GM19372 (cell line): Measurements from ENCODE around the gene FSD1L.
"Not testable (repeated sequence)": the region's sequence is repeated elsewhere in the genome, so short reads cannot be mapped to it uniquely, and the experiment has no call there.

Source experiments
- ATAC-seq: cut with Tn5 transposase; IDR thresholded peaks from one replicate; pipeline ENCODE4 v1.9.1; 2021; ENCODE audit warnings: mild to moderate bottlenecking, low read depth, moderate library complexity; ENCODE audit not compliant: unreplicated experiment

Gene FSD1L

DNA sequence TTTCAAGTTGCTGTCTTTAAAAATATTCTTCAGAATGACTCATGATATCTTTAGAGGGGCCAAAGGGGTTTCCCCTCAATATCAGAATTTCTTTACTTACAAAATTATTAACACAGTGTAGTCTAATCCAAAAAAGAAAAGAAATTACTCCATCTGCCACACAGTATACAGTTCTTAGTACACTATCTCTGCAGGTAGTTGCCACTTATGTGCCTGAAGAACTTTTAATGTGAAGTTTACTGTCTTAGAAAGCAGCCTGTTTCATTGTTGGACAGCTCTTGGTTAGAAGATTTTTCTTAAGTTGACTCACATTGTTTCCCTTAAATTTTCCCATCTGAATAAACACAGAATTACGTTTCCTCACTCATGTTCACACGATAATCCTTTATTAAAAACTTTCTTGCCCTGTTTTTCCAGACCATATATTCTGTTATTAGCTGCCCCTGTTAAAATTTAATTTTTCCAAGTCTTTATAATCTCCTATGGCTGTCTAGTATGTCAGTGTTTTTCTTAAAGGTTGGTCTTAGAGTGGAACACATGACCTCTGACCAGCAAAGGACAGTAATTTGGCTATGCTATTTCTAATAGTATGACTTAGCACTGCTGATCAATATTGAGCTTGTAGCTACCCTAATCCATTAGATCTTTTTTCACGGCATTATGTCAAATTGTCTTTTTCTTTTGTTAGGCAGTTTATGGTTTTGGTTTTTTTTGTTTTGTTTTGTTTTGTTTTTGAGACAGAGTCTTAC is 88.3 kb downstream of the FSD1L start:
- peak; percentile 66 for ATAC-seq

DNA sequence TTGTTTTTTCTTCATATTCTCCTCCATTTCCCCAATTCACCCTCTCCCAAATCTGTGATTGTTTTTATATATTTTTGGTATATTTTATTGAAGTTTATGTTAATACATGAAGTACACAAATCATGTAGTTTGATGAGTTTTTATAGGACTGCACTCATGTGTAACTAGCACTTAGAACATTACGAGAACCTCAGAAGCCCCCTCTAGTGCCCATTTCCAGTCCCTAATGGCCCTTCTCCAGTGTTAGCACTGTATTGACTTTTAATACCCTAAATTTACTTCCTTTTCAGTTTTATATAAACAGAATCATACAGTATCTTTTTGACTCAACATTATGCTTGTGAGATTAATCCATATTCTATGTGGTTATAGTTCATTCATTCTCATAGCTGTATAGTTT is 91.6 kb downstream of the FSD1L start:
- ATAC-seq: no peak

DNA sequence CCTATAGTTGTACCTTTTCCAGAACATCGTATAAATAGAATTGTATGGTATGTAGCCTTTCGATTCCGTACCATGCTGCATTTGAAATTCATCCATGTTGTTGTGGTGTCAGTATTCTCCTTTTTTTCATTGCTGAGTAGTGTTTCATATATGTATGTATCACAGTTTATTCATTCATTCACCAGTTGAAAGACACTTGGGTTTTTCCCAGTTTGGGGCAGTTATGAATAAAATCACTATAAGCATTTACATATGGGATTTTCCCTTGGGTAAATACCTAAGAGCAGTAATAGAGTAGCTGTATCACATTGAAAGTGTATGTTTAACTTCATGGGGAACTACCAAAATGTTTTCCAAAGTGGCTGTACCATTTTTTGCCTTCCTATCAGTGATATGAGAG is 94.0 kb downstream of the FSD1L start:
- ATAC-seq: peak; percentile 93

DNA sequence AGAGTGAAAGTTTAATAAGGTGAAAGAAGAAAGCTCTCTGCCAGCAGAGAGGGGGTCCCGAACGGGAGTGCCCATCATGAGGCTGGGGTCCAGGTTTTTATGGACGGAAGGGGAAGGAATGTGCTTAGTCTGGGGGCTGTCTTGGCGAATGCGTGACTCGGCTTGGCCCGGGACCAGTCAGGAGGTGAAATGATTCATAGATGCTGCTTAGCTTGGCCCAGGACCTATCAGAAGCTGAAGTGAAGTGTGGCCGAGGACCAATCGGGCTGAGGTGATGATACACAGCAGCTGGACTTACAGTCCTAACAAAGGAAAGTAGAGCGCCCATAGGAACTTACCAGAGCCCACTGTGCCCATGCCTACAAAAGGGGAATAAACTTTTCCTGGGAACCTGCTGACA is 106.2 kb downstream of the FSD1L start:
- ATAC-seq: no peak

DNA sequence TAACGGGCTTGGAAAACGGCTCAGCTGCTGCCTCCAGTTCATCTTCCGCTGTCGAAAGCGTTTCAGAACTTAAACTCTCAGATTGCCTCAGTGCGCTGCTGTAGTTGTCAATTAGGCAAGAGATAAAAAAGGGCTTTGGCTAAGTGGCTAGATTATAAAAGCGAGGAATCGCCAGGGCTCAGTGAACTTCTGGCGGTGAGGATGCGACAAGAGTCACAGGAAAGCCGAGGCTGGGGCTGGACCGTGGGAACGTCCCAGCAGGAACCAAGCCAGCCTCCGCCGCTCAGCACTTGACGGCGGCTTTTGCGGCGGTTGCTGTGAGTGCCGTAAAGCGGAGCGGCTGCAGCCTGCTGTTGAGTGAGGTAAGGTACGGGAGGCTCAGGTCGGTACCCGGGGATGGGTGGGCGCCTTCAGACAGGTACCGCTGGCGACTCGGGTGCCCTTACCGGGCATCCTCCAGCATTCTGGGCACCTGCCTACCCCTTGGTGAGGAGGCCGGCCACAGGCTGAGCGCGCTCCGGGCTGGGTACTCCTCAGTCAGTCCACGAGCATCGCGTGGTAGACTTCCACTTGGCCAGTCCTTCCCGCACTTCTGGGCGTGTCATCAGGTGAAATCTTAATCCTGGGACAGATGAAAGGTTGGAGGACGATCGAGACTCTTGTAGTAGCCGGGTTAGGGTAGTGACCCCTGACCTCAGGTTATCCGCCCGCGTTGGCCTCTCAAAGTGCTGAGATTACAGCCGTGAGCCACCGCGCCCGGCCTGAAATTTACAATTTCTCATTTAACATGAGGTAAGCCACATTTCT is 110.2 kb downstream of the FSD1L start, which contains the start of gene FKTN:
Gene FKTN, plus strand, starts transcription at position 328 of the 807 bp plus-strand sequence. CDS start 16,902 bp downstream, outside the sequence.
- peak; percentile 93 for ATAC-seq

DNA sequence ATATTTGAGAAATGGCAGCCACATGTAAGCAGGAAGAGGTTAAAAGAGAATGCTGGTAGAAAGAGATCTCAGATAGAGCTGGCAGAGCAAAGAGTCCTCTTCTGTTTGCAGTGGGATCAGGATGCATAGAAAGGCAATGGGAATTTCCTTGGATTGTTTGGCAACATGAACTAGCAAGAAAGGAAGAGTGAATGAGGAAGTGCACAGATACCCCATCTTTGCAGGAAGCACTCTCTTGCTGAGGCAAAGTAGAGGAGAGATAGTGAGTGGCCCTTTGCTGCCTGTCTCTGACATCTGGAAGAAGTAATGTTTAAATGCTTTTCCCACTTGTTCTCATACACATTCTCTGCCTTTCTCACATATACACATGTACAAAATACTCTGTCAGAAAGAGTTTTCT is 124.6 kb downstream of the FSD1L start:
- ATAC-seq: no peak

DNA sequence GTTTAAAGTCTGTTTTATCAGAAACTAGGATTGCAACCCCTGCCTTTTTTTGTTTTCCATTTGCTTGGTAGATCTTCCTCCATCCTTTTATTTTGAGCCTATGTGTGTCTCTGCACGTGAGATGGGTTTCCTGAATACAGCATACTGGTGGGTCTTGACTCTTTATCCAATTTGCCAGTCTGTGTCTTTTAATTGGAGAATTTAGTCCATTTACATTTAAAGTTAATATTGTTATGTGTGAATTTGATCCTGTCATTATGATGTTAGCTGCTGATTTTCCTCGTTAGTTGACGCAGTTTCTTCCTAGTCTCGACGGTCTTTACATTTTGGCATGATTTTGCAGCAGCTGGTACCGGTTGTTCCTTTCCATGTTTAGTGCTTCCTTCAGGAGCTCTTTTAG is 132.1 kb downstream of the FSD1L start:
- ATAC-seq: not testable (repeated sequence)

DNA sequence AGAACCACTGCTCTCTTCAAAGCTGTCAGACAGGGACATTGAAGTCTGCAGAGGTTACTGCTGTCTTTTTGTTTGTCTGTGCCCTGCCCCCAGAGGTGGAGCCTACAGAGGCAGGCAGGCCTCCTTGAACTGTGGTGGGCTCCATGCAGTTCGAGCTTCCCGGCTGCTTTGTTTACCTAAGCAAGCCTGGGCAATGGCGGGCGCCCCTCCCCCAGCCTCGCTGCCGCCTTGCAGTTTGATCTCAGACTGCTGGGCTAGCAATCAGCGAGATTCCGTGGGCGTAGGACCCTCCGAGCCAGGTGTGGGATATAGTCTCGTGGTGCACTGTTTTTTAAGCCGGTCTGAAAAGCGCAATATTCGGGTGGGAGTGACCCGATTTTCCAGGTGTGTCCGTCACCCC is 133.7 kb downstream of the FSD1L start:
- not testable (repeated sequence) for ATAC-seq

DNA sequence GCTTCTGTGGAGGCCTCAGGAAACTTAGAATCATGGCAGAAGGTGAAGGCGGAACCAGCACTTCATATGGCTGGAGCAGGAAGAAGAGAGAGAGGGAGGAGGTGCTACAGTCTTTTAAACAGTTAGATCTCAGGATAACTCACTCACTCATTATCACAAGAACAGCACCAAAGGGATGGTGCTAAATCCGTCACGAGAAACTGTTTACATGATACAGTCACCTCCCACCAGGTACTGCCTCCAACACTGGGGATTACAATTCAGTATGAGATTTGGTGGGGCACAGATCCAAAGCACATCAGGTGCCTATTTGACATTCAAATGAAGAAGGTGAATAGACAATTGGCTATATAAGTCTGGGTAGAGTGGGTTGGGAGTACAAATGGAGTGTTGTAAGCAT is 145.3 kb downstream of the FSD1L start:
- ATAC-seq: no peak
